HepG2 (cell line): Measurements from ENCODE around the gene SLC35F6. TPM values are rescaled to one million over a fixed set of nuclear protein-coding genes. Genes with fewer than 3 reads are reported as not detected.

Experiments used
- DDIT3 ChIP-seq: sonication (generic); formaldehyde crosslinking; IDR thresholded peaks from 2 replicates; pipeline ENCODE4 v1.4.0; 2020; ENCODE audit warnings: mild to moderate bottlenecking, missing genetic modification reagents
- HNF4G ChIP-seq, 2 experiments: sonication (generic) in 1 of 2; formaldehyde crosslinking in 1 of 2; IDR thresholded peaks; 2 replicates each; pipeline versions ENCODE4 v1.4.0 to v1.6.1; 2011 to 2020; ENCODE audit warnings: borderline replicate concordance in 2 of 2, low read depth in 2 of 2, mild to moderate bottlenecking in 2 of 2, low read length in 1 of 2, missing genetic modification reagents in 1 of 2, moderate library complexity in 1 of 2
- KIAA2018 ChIP-seq: sonication (generic); formaldehyde crosslinking; IDR thresholded peaks from 2 replicates; pipeline ENCODE4 v1.5.0; 2020; ENCODE audit warnings: mild to moderate bottlenecking, missing genetic modification reagents, borderline replicate concordance
- LBX2 ChIP-seq: sonication (generic); formaldehyde crosslinking; IDR thresholded peaks from 2 replicates; pipeline ENCODE4 v1.5.0; 2020; ENCODE audit warnings: missing genetic modification reagents, mild to moderate bottlenecking, borderline replicate concordance
- SALL1 ChIP-seq: sonication (generic); formaldehyde crosslinking; IDR thresholded peaks from 2 replicates; pipeline ENCODE4 v1.8.0; 2022; ENCODE audit warnings: mild to moderate bottlenecking, missing genetic modification reagents
- SKIL ChIP-seq: sonication (generic); formaldehyde crosslinking; IDR thresholded peaks from 2 replicates; pipeline ENCODE4 v1.8.0; 2022; ENCODE audit warnings: missing genetic modification reagents, mild to moderate bottlenecking, moderate library complexity, borderline replicate concordance
- ZBTB25 ChIP-seq: IDR thresholded peaks from 2 replicates; pipeline ENCODE4 v1.6.1; 2018; ENCODE audit warnings: missing genetic modification reagents
- ZFP62 ChIP-seq: sonication (generic); formaldehyde crosslinking; IDR thresholded peaks from 2 replicates; pipeline ENCODE4 v1.4.0; 2020; ENCODE audit warnings: missing genetic modification reagents
- ZNF20 ChIP-seq: sonication (generic); formaldehyde crosslinking; IDR thresholded peaks from 2 replicates; pipeline ENCODE4 v1.4.0; 2020; ENCODE audit warnings: mild to moderate bottlenecking, moderate library complexity, missing genetic modification reagents
- ZNF431 ChIP-seq: sonication (generic); formaldehyde crosslinking; IDR thresholded peaks from 2 replicates; pipeline ENCODE4 v1.9.0; 2022; ENCODE audit warnings: missing genetic modification reagents, low read depth, mild to moderate bottlenecking, borderline replicate concordance
- ZNF567 ChIP-seq: sonication (generic); formaldehyde crosslinking; IDR thresholded peaks from 2 replicates; pipeline ENCODE4 v1.8.1; 2023; ENCODE audit warnings: mild to moderate bottlenecking, missing genetic modification reagents, borderline replicate concordance
- ZNF761 ChIP-seq: sonication (generic); formaldehyde crosslinking; conservative IDR thresholded peaks from 2 replicates; pipeline ENCODE4 v1.4.0; 2020; ENCODE audit warnings: mild to moderate bottlenecking, missing genetic modification reagents
- polyA plus RNA-seq, 8 experiments: library from polyadenylated mRNA; depleted of rRNA in 3 of 8; stranded (reverse) in 7 of 8; unstranded in 1 of 8; fragments of >200 nt; fragmentation: Illumina TruSeq in 4 of 8; extraction: Trizol in 4 of 8; gene quantifications; 2 replicates each; pipeline versions ENCODE4 v1.2.1 to v1.2.3, GENCODE V29; 2011 to 2016; ENCODE audit warnings: low read depth in 4 of 8, missing spikeins in 1 of 8, mixed read lengths in 1 of 8; ENCODE audit not compliant: insufficient read depth in 1 of 8
- total RNA-seq, 5 experiments: library from RNA; depleted of rRNA; stranded (reverse); fragments of >200 nt; fragmentation: Illumina TruSeq; extraction: Trizol; gene quantifications; 2 replicates each; pipeline ENCODE4 v1.2.3, GENCODE V29; 2016; ENCODE audit warnings: low read depth in 1 of 5

Gene SLC35F6
- total and polyA plus RNA-seq, 2 of the 13 experiments (the other 11 are each of a cell fraction or from before 2014, with no cell fraction given): 15.2 to 21.2 TPM

- no peak; the same call in 1 of the 2 replicates for TF ChIP-seq HNF4G (IDR thresholded peaks at IDR 0.05; ENCODE audit: borderline replicate concordance, low read depth, low read length)
- no peak; the same call in 1 of the 2 replicates for TF ChIP-seq HNF4G (CRISPR knock-in tag; IDR thresholded peaks at IDR 0.05; ENCODE audit: borderline replicate concordance, low read depth)
- TF ChIP-seq ZBTB25 (CRISPR knock-in tag): 0 out of 2 replicates have a peak, but pooled peaks have one; percentile 16
- TF ChIP-seq ZNF761 (CRISPR knock-in tag): peak; percentile 83; the same call in 1 of the 2 replicates
- TF ChIP-seq ZNF431 (CRISPR knock-in tag): no peak
- TF ChIP-seq DDIT3 (CRISPR knock-in tag): no peak
- TF ChIP-seq SALL1 (CRISPR knock-in tag): peak; percentile 77; the same call in 1 of the 2 replicates
- TF ChIP-seq KIAA2018 (CRISPR knock-in tag): peak; percentile 58; the same call in 1 of the 2 replicates
- no peak; the same call in 1 of the 2 replicates for TF ChIP-seq ZNF20 (CRISPR knock-in tag)
- peak; percentile 87; the same call in 1 of the 2 replicates for TF ChIP-seq ZNF567 (CRISPR knock-in tag)
- TF ChIP-seq LBX2 (CRISPR knock-in tag): no peak; the same call in 1 of the 2 replicates
- no peak for TF ChIP-seq ZFP62
- no peak for TF ChIP-seq SKIL (CRISPR knock-in tag)
These were observed at the start of gene SLC35F6 (continued) for GRCh38 chr2:26764078-26764887.
